NCI-H82 treated with DMSO at 0.1 percent for 48 hours (cell line): ENCODE data around the gene ABCA4.
A peak's percentile ranks its signal among the peaks of the same experiment; 100 is the strongest.

ENCODE experiments used
- DNase-seq: peaks from one replicate; lab custom pipeline; 2025; ENCODE audit not compliant: unreplicated experiment; lab: John Stamatoyannopoulos, UW

The ABCA4 gene

DNA sequence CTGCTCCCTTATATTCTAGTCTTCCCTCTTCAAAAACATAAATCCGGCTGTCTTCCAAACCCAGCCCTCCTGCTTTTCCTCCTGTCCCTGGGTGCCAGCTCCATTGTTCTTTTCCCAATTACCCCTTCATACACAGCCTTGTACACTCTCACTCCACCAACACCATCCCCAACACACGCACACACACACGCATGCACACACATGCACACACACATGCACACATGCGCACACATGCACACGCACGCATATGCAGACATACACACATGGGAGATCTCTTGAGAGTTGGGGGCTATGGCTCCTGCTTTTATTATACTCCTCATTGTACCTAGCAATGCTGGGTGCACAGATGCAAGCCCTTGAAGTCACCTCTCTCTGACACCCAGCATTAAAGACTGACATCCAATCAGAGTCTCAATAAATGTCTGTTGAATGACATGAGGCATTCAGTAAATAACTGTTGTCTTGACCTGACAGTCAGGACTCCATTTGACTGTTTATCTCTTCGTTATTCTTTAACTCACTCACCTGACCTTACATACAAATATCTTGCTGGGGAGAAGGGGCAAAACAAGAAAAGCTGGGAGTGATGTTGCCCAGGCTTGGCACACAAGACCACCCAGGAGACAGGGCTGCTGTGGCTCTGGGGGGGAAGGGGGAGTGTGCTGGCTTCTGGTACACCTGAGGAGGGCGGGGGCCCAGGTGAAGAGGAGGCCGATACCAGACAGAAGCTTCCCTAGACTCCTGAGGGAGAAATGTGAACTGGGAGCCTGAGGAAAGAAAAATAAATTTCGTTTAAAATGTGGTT lies 16.0 kb downstream of the ABCA4 start:
- DNase-seq: no peak

DNA sequence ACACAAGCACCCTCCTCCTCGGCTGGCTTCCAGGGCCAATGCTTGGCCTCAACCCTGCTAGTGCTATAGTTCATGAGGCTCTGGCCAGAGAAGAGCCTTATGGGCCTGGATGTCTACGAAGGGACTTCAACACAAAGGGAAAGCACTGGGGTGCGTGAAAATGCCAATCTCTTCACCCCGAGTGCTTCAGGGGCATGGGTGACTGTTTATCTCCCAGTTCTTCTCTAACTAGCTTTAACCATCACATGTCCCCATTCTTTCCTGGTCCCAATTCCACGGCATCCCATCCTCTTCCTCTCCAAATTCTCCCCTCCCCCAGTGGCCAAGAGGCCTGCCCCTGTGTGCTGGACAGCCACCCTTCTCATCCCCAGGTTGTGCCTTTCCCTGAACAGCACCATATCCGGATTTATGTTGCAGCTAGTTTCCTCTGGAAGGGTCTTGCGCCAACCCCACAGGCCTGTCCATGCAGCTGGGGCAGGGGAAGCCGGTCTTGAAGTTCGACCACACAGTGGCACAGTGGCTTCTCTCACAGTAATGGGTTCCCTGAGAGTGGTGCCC lies 16.7 kb downstream of the ABCA4 start:
- no peak for DNase-seq

DNA sequence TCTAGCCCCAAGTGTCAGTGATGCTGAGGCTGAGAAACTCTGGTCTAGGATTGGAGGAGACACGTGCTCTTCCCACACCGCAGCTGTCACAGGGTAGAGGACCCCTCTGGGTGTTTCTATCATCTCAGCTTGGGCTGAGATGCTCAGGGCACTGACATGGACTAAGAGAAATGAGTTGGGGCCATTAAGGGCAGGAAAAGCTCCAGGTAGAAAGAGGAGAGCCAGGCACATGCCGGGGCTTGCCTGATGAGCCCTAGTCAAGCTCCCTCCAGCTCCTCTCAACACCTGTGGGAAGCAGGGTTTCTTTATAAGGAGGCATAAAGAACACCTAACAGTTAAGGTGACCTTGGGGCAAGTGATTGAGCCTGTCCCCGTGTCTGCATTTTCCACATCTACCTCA lies 17.3 kb downstream of the ABCA4 start:
- peak; percentile 60 for DNase-seq

GRCh38 chr1:94101613-94102525 lies 19.1 kb downstream of the ABCA4 start:
- no peak for DNase-seq

DNA sequence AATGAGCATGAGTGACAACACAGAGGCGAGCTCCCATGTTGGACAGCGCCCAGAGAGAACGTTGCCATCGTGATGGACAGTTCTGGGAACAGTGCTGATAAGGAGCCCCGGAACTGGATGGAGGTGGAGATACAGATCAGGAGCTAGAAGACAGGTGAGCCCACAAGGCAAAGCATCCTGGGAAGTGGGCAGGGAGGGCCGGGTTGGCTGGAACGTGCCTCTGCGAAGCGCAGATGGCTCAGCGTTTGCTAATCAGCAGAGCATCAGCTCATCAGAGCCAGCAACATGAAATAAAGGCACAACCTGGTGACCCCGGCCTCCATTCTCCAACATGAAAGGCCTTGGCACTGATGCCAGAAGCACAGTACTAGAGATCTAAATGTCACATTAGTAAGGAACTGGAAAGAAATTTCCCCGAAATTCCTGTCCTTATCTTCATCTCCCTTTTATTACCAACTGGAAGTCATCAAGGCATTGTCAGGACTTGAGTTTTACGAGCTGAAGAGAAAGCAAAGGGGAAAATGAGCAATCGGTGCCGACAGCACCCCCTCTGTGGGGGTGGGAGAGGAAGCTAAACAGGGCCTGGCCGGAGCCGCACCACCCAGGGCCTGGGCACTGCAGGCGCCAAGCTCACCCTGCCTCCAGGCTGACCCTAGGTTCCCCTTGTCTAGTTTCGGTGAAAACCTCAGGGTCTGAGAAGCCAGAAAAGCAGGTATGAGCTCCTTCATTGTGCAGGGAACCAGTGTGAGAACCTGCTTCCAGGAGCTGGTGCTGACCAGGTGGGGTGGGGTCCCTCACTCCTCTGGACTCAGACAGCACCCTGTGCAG lies 19.9 kb downstream of the ABCA4 start:
- DNase-seq: no peak

DNA sequence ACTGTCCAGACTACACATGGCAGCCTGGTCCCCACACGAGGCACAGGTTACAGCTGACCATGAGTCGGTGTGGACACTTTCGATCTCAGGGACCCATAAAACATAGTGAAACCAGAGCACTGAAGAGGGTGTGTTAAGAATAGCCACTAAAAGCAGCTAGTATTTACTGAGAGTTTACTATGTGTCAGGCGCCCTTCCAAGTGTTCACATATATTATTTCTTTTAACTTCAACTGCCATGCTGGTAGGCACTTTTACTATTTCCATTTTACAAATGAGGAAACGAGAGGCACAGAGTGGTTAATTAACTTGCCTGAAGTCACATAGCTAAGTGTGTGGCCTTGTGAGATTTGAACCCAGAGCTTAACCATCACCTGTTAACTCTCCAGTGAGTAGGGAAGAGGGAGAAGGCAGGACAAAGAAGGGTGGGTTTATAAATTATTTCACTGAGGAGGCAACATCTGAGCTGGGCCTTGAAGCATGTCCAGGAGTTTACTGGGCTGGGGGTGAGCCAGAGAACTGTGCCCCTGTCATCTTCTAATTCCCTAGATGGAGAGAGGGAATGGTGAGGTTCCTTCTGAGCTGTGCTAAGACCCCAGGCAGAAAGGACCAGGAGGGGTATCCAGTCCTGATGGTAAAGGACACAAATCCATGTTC lies 20.7 kb downstream of the ABCA4 start:
- no peak for DNase-seq

DNA sequence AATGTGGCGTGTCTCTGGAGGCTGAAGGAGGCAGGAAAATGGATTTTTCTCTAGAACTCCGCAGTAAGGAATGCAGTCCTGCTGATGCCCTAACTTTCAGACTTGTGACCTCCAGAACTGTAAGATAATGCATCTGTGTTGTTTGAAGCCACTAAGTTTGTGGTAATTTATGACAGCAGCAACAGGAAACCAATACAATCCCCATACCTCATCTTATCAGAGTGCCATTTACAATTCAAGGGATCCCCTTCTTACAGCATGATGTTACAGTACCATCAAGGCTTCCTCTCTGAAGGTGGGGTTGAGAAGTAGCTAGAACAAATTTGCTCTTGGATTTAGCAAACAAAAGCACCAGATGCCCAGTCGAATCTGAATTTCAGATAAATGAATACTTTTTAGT lies 21.6 kb downstream of the ABCA4 start:
- no peak for DNase-seq

GRCh38 chr1:94098585-94099111 lies 22.3 kb downstream of the ABCA4 start:
- DNase-seq: no peak

- DNase-seq: no peak
These were observed 24.0 kb downstream of the ABCA4 start for GRCh38 chr1:94096797-94097549.

DNA sequence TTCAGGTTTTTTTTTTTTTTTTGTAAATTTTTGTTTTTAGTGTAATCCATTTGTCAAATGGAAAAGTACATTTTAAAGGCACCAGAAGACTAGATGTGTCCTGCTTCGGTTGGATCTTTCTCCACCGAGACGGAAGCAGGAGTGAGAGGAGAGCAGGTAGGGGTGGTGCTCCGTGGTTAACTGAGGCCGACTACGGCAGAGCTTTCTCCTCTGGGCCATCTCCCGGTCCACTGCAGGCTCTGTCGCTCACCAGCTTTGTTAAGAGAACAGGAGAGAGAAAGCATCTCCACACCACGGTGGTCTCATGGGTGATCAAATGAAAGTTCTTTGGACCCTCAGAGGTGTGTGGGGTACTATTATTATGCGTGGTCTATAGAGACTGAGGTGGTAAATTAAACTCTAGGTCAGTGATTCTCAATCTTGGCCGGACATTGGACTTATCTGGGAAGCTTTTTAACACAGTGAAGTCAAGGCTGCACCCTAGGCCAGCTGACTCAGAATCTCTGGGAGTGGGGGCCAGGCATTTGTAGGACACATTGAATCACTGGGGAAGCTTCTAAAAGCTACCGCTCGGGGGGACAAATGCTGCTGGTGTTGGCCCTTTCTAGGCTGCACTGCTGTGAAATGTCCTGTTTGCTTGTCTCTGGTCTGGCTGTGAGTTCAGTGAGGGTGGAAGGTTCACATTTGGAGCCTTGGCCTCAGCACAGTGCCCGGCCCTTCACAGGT lies 25.0 kb downstream of the ABCA4 start:
- no peak for DNase-seq

DNA sequence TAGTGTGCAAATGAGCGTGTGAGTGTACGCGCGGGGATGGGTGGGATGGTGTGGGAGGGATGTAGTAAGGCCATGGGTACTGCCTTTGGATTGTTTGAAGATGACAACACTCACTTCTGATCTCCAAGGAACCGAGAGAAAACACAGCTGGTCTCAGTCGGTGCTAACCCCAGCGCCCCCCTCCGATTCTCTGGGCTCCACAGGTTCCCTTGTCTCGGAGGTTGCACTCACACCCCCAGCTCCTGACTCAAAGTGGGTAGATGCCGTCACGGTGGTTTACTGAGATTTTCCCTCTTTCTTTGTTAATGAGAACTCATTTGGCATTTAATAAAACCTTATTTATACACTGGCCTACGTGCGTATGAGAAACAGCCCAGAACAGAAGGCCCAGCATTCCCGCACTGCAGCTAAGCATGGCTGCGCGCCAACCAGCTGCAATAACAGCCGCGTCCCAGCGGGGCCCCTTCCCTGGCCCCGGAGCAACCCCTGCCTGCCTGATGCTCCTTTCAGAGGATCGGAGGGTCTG lies 25.8 kb downstream of the ABCA4 start:
- no peak for DNase-seq

DNA sequence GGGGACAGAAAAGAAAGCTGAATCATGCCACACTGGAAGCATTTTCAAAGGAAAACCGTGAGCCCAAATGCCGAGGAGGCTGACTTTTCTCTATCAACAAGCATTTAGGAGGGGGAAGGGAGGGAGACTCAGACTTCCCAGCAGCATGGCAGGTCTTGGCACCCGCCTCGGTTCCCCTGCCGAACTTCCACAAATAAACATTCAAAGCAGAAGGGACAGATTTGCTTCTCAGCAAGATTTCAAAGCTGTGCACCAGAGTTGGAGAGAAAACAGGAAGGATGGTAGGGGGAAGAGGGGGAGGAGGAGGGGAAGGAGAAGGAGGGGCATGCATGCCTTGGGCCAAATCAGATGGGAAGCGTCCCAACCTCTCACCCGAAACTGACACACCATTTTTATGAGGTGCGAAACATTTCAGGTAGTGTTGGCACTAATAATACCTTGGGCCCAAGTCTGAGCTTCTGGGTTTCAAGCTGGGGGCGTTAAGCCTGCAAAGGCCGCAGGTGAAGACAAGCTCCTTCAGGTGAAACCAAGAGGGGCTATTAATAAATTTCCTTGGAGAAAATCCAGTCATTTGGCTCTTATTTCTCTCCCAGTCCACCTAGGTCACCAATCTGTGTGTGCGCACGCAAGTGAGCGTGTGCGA lies 26.4 kb downstream of the ABCA4 start:
- DNase-seq: no peak

DNA sequence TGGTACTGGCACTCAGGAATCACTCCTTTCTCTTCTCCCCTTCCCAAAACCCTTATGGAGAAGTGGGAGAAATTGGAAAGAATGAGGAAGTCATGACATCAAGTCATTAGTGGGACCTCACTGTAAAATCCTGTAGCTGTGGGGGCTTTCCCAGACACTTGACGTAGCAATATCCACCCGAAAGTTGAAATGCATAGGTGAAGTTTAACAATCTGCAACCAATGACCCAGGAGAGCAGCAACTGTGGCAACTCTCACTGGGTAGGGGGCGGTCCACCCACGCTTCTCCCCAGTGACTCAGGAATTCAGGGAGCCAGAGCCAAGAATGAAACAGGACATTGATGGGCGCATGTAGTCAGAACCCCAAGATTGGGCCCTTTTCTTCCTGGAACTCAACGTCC lies 27.0 kb downstream of the ABCA4 start:
- no peak for DNase-seq

DNA sequence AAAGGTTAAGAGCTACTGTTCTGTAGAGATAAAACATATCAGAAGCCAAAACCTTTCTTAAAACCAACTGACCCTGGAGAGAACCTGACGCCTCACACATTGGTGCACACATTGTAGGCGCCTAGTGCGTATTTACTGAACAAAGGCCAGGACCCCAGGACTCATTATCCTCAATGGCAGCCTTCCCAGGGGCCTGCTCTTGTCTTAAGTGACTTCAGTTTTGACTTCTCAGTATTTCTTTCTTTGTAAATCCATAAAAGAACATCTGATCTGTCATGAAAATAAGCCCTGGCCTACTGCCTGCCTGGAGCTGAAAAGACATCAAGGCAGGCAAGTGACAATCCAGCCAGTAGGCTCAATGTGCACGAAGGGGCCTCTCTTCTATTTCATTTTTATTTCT lies 27.6 kb downstream of the ABCA4 start:
- no peak for DNase-seq

GRCh38 chr1:94092210-94092613 lies 28.7 kb downstream of the ABCA4 start:
- DNase-seq: no peak

DNA sequence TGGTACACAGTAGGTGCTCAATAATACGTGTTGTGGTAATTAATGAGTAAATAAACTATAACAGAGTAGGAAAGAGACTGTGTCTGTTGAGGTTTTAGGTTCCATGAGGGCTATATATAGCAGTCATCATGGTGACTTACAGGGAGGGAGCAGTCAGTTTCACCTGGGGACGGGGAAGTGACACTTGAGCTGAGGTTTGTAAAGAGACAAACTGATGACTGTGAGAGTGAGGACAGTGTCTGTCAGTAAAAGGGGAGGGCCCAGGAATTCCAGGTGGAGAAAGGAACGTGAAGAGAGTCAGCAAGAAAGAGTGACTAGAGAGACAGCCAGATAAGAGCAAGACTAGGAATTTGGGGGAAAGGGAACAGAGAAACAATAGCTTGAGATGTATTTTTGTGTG lies 30.2 kb downstream of the ABCA4 start:
- DNase-seq: no peak

- DNase-seq: no peak
These were observed 33.8 kb downstream of the ABCA4 start for GRCh38 chr1:94087193-94087592.

- no peak for DNase-seq
These were observed 36.4 kb downstream of the ABCA4 start for GRCh38 chr1:94084547-94084946.
